RWPE2 (cell line): ENCODE results near the gene MXRA8.

Source experiments
- ATAC-seq: fragments of 200-7000 bp; cut with Tn5 transposase; 3 replicates; pipeline ENCODE4 v1.9.1; 2021; ENCODE audit warnings: low read depth
- DNase-seq: peaks from one replicate; pipeline ENCODE4 v3.0.0-alpha.2; 2020; ENCODE audit warnings: low spot score
- H3K27ac ChIP-seq: fragments of 450-650 bp; 2 replicates; pipeline ENCODE4 v1.5.1; 2017; ENCODE audit warnings: mild to moderate bottlenecking; ENCODE audit not compliant: poor library complexity, severe bottlenecking
- H3K27me3 ChIP-seq: fragments of 250-450 bp; sonication (Bioruptor Pico); 2 replicates; pipeline ENCODE4 v1.5.1; 2021; ENCODE audit warnings: mild to moderate bottlenecking, moderate library complexity; ENCODE audit not compliant: insufficient read depth, poor library complexity, severe bottlenecking
- H3K36me3 ChIP-seq: fragments of 250-450 bp; sonication (Bioruptor Pico); 2 replicates; pipeline ENCODE4 v1.5.1; 2020; ENCODE audit warnings: low read depth, mild to moderate bottlenecking, moderate library complexity
- H3K4me1 ChIP-seq: fragments of 250-450 bp; sonication (Bioruptor Pico); 2 replicates; pipeline ENCODE4 v1.5.1; 2021; ENCODE audit warnings: mild to moderate bottlenecking, moderate library complexity; ENCODE audit not compliant: insufficient read depth, poor library complexity, severe bottlenecking
- H3K4me3 ChIP-seq: fragments of 250-450 bp; sonication (Bioruptor Pico); 2 replicates; pipeline ENCODE4 v1.5.1; 2021; ENCODE audit warnings: mild to moderate bottlenecking, moderate library complexity; ENCODE audit not compliant: severe bottlenecking
- H3K9me3 ChIP-seq: fragments of 250-450 bp; sonication (Bioruptor Pico); 2 replicates; pipeline ENCODE4 v1.5.1; 2021; ENCODE audit warnings: mild to moderate bottlenecking, moderate library complexity; ENCODE audit not compliant: severe bottlenecking
- CTCF ChIP-seq: fragments of 450-650 bp; IDR thresholded peaks from one replicate; pipeline ENCODE4 v1.5.1; 2017; ENCODE audit warnings: mild to moderate bottlenecking, moderate library complexity; ENCODE audit not compliant: poor library complexity, severe bottlenecking

Gene MXRA8

GRCh38 chr1:1306070-1306660 is 52.2 kb downstream of the MXRA8 start:
- TF ChIP-seq CTCF, result no peak
- ATAC-seq, result no peak
- Histone ChIP-seq H3K36me3 (peaks cover 17% of the 10 kb centered on the region), H3K27me3 (no peaks in the 10 kb centered on the region), H3K4me1 (peaks cover 31% of the 10 kb centered on the region), H3K4me3 (peak overlapping the region; percentile 86), H3K27ac (peak overlapping the region; percentile 89), H3K9me3 (no peaks in the 10 kb centered on the region)
- no peak for DNase-seq

GRCh38 chr1:1305300-1306069 is 52.9 kb downstream of the MXRA8 start:
- DNase-seq, result peak; percentile 90
- Histone ChIP-seq H3K4me1 (peaks cover 31% of the 10 kb centered on the region), H3K27ac (peak overlapping the region; percentile 89)

GRCh38 chr1:1304331-1305299 is 53.7 kb downstream of the MXRA8 start:
- no peak for TF ChIP-seq CTCF
- DNase-seq, result peak; percentile 92
- H3K9me3 ChIP-seq, result no peaks in the 10 kb centered on the region
- peaks cover 2% of the 10 kb centered on the region; the same call in 1 of the 2 replicates for H3K36me3 ChIP-seq
- ATAC-seq, result peak; percentile 27
- H3K4me1 ChIP-seq, result peaks cover 31% of the 10 kb centered on the region
- H3K27ac ChIP-seq, result peak overlapping the region; percentile 89
- peak overlapping the region; percentile 15 for H3K4me3 ChIP-seq
- no peaks in the 10 kb centered on the region for H3K27me3 ChIP-seq

More at GRCh38 chr1:1305300-1306069, 52.9 kb downstream of the MXRA8 start:
- H3K27me3 ChIP-seq, result no peaks in the 10 kb centered on the region
- ATAC-seq, result peak; percentile 55
- peak overlapping the region; percentile 15 for H3K4me3 ChIP-seq
- H3K9me3 ChIP-seq, result no peaks in the 10 kb centered on the region
- TF ChIP-seq CTCF, result peak; percentile 16
- H3K36me3 ChIP-seq, result peaks cover 10% of the 10 kb centered on the region

GRCh38 chr1:1303736-1304135 is 54.6 kb downstream of the MXRA8 start:
- no peak for TF ChIP-seq CTCF
- peaks cover 31% of the 10 kb centered on the region for H3K4me1 ChIP-seq
- no peak overlapping the region for H3K4me3 ChIP-seq
- no peaks in the 10 kb centered on the region for H3K27me3 ChIP-seq
- no peaks in the 10 kb centered on the region for H3K36me3 ChIP-seq
- H3K27ac ChIP-seq, result peak overlapping the region; percentile 89
- no peak for ATAC-seq
- DNase-seq, result no peak
- H3K9me3 ChIP-seq, result no peaks in the 10 kb centered on the region
